ENCODE measurements around the gene ZFHX3. TPM values are rescaled to one million over a fixed set of nuclear protein-coding genes. Genes with fewer than 3 reads are reported as not detected.

Gene ZFHX3
- total RNA-seq, 2 experiments from 2014 or later = 0.63 to 0.64 TPM

DNA sequence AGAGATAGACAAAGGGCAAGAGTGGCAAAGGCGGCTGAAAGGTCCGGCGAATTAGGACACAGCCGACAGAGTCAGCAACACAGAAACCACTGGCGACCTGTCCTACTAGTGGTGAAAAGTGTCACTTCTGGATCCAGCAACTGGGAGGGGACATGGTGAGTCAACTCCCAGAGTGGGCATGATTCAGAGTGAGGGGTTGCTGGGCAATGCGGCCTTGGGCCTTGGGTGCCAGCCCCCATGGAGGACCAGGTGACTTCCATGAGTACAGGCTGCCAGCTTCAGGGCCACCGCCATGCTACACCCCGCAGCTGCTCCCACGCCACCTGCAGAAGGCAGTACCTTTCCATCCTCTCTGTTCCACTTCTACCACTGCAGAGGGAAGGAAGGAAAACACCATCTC lies 110.6 kb downstream of the ZFHX3 start:
- H3K4me1 Mint-ChIP-seq (ENCODE audit: low read depth) = no peaks in the 10 kb centered on the region
- no peaks in the 10 kb centered on the region for H3K27me3 ChIP-seq (ENCODE audit: control insufficient read depth in 1 of 2, insufficient read depth in 2 of 2, low read length in 2 of 2)
- intact Hi-C loops (cut with DNase I, micrococcal nuclease) = no loop called here
- CTCF ChIA-PET = no interaction called here
- no peak overlapping the region for H3K27ac Mint-ChIP-seq
- no peak overlapping the region for H3K4me3 ChIP-seq (ENCODE audit: low read length)
- no peak overlapping the region for H3K27ac ChIP-seq (ENCODE audit: low read depth in 1 of 2, low read length in 2 of 2)
- DNase-seq = no peak
- peaks cover 3% of the 10 kb centered on the region for H3K4me1 ChIP-seq (ENCODE audit: insufficient read depth, low read length)
- no peak overlapping the region for H3K4me3 Mint-ChIP-seq
- H3K9me3 Mint-ChIP-seq = no peaks in the 10 kb centered on the region
- peaks cover 0 to 4% of the 10 kb centered on the region in 2 experiments for H3K9me3 ChIP-seq (ENCODE audit: control insufficient read depth in 1 of 2, insufficient read depth in 1 of 2, low read length in 2 of 2)
- ATAC-seq (ENCODE audit: poor library complexity) = no peak
- no peaks in the 10 kb centered on the region for H3K27me3 Mint-ChIP-seq
- no peaks in the 10 kb centered on the region for H3K36me3 ChIP-seq (ENCODE audit: insufficient read depth, low read length)
- POLR2A ChIA-PET = no interaction called here
- H3K36me3 Mint-ChIP-seq (ENCODE audit: low read depth) = no peaks in the 10 kb centered on the region
- TF ChIP-seq CTCF (IDR thresholded peaks at IDR 0.05) = no peak

DNA sequence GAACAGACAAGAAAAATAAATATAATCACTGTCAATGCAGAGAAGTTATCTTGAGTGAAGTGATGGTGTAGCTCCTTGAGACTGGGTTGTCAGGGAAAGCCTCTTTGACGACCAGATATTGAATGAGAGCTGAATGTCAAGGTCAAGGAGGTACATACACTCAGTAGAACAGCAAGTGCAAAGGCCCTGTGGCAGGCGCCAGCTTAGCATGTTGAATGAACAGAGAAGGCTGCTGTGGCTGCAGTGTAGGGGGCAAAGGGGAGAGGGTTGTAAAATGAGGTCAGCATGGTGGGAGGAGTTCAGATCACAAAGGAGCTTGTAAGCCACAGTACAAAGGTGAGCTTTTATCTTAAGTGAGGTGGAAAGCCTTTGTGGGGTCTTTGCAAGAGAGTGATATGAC lies 111.5 kb downstream of the ZFHX3 start:
- ATAC-seq (ENCODE audit: poor library complexity) (no peak), DNase-seq (no peak)
- Histone ChIP-seq H3K4me3 (ENCODE audit: low read length) (no peak overlapping the region), H3K27me3 (ENCODE audit: control insufficient read depth in 1 of 2, insufficient read depth in 2 of 2, low read length in 2 of 2) (no peaks in the 10 kb centered on the region), H3K4me1 (ENCODE audit: insufficient read depth, low read length) (peaks cover 3% of the 10 kb centered on the region), H3K9me3 (ENCODE audit: control insufficient read depth in 1 of 2, insufficient read depth in 1 of 2, low read length in 2 of 2) (peaks cover 0 to 4% of the 10 kb centered on the region in 2 experiments), H3K36me3 (ENCODE audit: insufficient read depth, low read length) (no peaks in the 10 kb centered on the region), H3K27ac (ENCODE audit: low read depth in 1 of 2, low read length in 2 of 2) (no peak overlapping the region)
- intact Hi-C loops (cut with DNase I, micrococcal nuclease) = no loop called here
- Mint-ChIP-seq H3K27ac (no peak overlapping the region), H3K4me1 (ENCODE audit: low read depth) (peaks cover 6% of the 10 kb centered on the region), H3K27me3 (no peaks in the 10 kb centered on the region), H3K4me3 (no peak overlapping the region), H3K9me3 (no peaks in the 10 kb centered on the region), H3K36me3 (ENCODE audit: low read depth) (no peaks in the 10 kb centered on the region)
- POLR2A ChIA-PET = no interaction called here
- CTCF ChIA-PET = no interaction called here
- TF ChIP-seq CTCF (IDR thresholded peaks at IDR 0.05) = no peak

GRCh38 chr16:72935896-72936295 lies 112.0 kb downstream of the ZFHX3 start:
- intact Hi-C loops (cut with DNase I, micrococcal nuclease) = no loop called here
- no peaks in the 10 kb centered on the region for H3K36me3 Mint-ChIP-seq (ENCODE audit: low read depth)
- no peaks in the 10 kb centered on the region for H3K36me3 ChIP-seq (ENCODE audit: insufficient read depth, low read length)
- H3K9me3 ChIP-seq (ENCODE audit: control insufficient read depth in 1 of 2, insufficient read depth in 1 of 2, low read length in 2 of 2) = peaks cover 0 to 4% of the 10 kb centered on the region in 2 experiments
- no peaks in the 10 kb centered on the region for H3K9me3 Mint-ChIP-seq
- ChIA-PET CTCF (no interaction called here), POLR2A (no interaction called here)
- H3K27me3 ChIP-seq (ENCODE audit: control insufficient read depth in 1 of 2, insufficient read depth in 2 of 2, low read length in 2 of 2) = no peaks in the 10 kb centered on the region
- no peak overlapping the region for H3K27ac Mint-ChIP-seq
- H3K27me3 Mint-ChIP-seq = no peaks in the 10 kb centered on the region
- no peak for TF ChIP-seq CTCF (IDR thresholded peaks at IDR 0.05)
- ATAC-seq (ENCODE audit: poor library complexity) (no peak), DNase-seq (no peak)
- H3K4me1 ChIP-seq (ENCODE audit: insufficient read depth, low read length) = peaks cover 3% of the 10 kb centered on the region
- no peak overlapping the region for H3K4me3 ChIP-seq (ENCODE audit: low read length)
- H3K27ac ChIP-seq (ENCODE audit: low read depth in 1 of 2, low read length in 2 of 2) = no peak overlapping the region
- H3K4me1 Mint-ChIP-seq (ENCODE audit: low read depth) = peaks cover 6% of the 10 kb centered on the region
- no peak overlapping the region for H3K4me3 Mint-ChIP-seq

All from CD4-positive, alpha-beta T cell (primary cell).